Activated CD4-positive, alpha-beta T cell treated with anti-CD3 and anti-CD28 coated beads, Interleukin-2, amount 50 U/mL, for 4 hours (primary cell): ENCODE data around the gene EIF2B2.

Source experiments
- DNase-seq, 2 experiments: peaks; one replicate each; pipeline ENCODE4 v3.0.0-alpha.2; 2020

EIF2B2 gene

DNA sequence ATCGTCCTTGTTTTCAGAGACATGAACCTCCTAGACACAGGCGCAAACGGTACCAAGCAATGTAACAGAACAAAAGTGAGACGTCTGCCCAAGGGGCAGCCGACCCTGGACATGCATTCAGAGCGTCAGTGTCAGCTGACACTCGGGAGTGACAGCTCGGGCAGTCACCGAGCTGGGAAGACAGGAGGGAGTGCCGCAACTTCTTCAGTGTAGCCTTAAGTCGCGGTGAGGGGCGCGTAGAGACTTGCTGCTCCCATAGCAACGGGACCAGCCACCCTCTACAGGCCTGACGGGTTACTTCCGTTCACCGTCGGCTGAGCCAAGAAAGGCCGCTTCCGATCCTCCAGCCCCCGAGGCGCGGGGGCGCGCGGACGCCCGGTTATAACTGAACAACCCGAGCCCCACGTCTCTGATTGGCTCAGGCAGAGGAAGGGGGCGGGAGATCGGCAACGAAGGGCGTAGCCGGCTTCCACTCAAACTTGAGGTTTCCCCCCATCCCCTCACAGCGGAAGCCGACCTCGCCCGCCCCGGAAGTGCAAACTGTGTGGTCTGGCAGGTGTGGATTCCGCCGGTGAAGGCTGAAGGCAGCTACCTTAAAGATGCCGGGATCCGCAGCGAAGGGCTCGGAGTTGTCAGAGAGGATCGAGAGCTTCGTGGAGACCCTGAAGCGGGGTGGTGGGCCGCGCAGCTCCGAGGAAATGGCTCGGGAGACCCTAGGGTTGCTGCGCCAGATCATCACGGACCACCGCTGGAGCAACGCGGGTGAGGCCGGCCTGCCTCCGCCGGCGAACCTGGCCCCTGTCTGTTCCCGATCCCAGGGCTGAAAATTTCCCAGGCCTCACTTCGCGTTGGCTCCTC is at the start of gene EIF2B2:
Gene EIF2B2, plus strand, starts transcription at position 530 of the 858 bp plus-strand sequence. Its CDS starts 70 bp downstream, at position 600.
- DNase-seq: peak; percentile 98

DNA sequence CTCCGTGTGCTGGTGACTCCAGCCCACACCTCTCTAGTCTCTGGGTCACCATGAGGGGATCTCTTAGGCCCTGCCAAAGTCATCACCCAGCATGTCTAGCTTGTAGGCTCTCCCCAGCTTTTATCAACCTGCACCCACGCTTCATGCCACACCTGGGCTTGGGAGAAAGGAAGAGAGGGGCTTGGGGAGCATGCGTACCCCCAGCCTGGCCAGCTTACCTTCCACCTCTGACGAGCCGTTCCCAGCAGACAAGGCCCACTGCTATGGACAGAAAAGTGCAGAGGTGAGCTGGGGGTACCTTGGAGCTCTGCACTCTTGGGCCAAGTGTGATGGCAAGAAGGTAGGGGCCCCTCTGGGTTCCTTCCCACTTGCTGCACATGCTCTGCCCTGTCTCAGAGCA is 49.0 kb upstream of the EIF2B2 start:
- no peak for DNase-seq

DNA sequence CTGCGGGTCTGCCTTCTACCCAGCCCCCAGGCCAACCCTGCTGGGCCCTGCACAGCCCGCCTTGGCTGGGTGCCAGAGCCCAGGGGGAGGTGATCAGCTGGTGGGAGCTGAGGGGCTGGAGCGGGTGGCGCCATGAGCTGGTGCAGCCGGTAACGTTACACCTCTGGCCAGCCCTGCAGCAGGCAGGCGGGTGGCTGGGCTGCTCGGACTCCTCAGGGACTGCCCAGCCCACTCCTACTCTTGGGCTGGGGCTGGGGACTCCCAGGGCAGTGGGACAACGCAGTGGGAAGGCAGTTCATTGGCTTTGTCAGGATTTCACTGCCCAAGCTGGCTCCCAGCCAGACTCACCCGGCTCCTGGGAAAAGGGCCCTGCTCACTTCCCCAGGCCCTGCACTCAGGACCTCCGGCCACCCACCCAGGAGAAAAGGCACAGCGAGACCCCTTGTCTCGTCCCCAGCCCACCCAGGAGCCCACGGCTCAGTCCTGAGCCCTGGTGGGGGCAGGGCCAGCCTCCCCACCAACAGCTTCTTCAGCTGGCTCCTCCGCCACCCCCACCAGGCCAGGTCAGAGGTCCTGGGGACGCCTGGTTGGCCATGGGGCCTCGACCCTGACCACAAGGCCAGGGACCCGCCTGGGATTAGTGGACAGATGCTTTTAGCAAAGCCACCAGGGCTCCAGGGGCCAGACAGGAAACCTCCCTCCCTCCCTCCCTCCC is 48.3 kb upstream of the EIF2B2 start:
- DNase-seq: no peak

DNA sequence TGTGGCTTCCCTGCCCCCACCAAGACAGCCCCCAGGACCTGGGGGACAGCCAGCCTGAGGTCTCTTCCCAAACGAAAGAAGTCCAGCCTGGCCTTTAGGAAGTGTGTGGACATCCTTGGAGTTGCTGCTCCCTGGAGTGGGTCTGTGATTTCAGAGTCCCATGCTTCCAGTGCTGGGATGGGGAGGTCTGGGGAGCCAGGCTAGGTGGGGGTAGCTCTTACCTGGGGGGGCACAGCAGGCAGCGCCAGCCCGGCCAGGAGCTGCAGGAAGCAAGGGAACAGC is 47.8 kb upstream of the EIF2B2 start:
- DNase-seq: no peak

DNA sequence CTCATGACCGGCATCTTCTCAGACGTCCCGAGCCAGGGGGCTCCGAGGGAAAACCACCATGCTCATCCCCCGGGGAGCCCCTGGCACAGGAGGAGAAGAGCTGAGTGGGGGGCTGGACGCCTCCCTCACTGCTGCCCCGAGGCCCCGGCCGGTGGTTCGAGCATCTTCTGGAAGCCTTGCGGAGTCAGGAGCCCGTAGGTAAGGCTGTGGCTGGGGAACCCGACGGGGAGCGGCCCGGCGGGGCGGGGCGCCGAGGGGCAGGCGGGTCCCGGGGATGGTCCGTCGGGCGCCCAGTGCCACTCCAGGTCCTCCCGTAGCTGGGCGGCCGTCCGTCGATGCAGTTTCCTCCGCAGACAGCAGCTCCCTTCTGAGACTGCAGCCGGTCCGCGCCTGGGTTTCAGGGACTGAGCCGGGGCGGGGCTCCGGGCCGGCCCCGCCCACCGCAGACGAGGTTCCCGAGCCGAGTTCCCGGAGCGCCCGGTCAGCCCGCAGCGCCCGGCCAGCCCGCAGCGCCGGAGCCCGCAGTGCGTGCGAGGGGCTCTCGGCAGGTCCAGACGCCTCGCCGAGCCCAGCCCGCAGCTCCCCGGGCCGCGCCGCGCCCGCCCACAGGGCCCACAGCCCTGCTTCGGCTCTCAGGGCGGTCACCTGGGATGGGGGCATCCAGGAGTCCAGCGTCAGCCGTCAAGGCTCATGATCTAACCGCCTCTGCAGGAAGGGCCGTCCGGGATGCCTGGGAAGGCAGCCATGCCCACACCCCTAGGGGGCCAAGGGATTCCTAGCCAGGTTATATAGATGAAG is 47.3 kb upstream of the EIF2B2 start, which contains the start of gene PGF:
Gene PGF, minus strand, starts transcription at position 369 of the 798 bp plus-strand sequence. Its CDS starts 355 bp downstream, at position 14.
- no peak for DNase-seq

DNA sequence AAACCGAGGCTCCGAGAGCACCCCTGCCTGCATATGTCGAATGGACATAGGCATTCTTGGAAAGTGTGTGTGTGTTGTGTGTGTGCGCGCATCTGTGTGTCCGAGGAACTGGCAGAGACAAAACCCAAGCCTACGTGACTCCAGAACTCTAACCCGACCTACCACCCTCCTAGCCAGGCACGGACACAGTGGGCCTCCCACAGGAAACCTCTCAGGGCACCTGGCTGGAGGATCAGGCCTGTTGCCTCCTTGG is 46.8 kb upstream of the EIF2B2 start:
- no peak for DNase-seq

DNA sequence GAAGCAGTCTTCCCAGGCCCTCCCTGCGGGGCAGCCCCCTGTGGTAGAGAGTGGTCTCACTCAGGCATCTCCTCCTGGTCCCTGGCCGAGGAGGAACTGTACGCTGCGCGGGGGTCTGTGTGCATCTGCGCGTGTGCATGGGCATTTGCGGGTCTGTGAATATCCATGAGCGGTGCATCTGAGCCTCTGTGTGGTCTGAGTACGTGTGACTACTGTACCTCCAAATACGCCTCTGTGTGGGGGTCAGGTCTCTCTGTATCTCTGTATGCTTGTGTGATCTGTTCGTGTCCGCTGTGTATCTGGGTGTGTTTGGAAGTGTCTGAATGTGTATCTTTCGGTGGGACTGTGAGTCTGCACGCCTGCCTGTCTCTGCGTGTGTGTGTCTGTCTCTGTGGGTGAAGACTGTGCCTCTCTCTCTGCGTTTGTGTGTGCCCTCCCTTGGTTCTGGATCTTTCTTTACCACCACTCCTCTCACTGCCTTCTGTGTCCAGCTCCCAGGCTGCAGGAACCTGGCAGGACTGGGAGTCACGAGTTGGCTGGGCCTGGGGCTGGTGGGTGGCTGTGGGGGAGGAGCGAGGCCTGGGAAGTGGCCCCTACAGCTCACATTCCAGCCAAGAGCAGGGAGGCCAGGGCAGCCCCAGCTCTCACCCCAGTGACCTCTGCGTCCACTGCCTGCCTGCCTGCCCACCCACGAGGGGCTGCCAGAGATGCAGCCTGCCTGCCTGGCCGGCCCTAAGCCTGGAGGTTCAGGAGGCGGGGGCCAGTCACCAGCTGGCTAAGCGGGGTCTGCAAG is 46.2 kb upstream of the EIF2B2 start:
- no peak for DNase-seq

DNA sequence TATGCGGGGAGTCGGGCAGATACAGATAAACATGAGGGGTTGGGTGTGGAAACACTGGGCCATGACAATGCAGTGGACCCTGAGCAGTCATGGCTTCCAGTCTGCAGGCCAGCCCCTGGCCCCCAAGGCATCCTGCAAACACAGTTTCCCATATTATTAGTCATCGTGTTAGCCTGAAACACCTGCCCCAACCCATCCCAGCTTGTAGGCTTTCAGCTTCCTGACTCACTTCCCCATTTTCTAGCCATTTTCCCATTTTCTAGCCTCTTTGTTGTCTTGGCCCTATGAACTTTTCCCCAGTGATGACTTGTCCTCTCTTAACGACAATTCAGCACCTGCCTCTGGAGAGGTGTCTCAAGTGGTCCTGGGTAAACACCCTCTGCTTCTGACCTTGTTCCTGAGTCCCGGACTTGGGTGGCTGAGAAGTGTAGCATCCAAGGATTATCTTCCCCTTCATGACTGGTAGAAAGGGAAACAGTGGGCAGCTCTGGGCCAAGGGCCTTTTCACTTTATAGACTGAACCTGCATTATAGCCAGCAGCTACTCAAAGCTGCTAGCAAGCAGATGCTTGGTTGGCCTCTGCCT is 43.0 kb upstream of the EIF2B2 start:
- no peak for DNase-seq

DNA sequence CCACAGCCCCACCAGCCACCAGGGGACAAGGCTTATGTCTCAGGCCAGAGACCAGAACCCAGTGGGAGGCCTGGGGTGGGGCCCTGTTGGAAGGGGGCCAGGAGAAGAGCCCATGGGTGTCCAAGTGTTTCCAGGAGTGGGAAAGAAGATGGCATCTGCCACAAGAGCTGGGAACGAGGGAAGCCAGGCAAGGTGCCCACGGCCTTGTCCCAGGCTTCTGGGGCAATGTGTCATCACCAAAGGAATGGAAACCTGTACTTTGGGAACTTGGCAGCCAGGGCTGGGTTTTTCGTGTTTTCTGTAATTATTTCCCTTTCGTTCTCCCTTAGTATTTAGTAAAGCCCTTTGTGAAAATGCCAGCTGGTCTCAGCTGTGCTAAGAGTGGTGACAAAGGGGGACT is 42.0 kb upstream of the EIF2B2 start:
- DNase-seq: no peak

DNA sequence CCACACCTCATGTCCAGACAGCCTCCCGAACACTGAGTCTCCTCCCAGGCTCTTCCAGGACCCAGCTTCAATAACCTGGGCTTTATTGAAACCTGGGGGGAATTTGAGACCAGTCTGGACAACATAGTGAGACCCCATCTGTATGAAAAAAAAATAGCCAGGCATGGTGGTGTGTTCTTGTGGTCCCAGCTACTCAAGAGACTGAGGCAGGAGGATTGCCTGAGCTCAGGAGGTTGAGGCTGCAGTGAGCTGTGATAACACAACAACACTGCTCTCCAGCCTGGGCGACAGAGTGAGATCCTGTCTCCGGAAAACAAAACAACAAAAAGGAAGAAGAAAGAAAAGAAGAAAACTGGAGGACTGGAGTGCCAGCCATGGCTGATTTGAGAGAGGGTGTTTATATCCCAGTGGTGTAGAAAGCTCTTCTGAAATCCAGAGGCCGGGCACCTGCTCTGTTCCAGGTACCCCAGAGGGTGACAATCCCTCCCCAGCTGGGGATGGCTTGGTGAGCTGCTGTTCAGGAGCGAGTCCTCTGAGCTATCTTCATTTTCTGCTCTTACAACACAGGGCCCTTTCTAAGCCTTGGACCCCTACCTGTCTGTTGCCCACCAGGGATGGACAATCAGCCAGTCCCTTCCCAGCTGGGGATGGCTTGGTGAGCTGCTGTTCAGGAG is 41.3 kb upstream of the EIF2B2 start:
- DNase-seq: no peak

DNA sequence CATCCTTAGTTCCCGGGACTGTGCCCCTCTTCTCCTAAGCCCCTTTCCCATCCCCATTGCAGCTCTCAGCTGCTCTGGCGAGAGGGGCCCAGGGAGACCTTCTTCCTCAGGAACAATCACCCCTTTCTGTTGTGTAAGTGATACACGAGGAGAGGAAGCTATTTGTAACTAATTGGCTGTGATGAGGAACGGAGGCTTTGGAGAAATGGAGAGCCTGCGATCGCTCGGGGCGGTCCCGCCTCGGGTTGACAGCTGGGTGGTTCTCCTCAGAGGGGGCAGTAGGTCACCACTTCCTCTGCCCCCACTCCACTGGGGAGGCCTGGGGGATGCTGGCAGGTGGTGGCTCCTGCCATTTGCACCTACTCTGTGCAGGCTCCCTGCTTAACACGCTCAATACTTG is 40.7 kb upstream of the EIF2B2 start:
- no peak for DNase-seq

DNA sequence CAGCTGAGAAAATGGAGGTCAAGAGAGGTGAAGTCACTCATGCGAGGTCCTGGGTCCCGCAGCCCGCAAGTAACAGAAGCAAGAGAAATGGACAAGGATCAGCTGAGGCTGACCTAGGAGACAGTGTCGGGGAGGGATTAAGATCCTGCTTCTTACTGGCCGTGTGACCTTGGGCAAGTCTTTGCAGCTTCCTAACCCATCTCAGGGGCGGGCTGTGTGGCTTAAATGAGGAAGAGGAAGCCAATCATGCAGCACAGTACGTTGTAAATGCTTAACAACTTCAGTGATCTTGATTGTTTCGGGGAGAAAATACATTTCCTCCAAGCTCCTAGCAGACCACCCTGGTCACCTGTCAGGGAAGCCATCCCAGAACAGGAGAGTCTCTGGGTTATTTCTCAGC is 40.2 kb upstream of the EIF2B2 start:
- DNase-seq: no peak

DNA sequence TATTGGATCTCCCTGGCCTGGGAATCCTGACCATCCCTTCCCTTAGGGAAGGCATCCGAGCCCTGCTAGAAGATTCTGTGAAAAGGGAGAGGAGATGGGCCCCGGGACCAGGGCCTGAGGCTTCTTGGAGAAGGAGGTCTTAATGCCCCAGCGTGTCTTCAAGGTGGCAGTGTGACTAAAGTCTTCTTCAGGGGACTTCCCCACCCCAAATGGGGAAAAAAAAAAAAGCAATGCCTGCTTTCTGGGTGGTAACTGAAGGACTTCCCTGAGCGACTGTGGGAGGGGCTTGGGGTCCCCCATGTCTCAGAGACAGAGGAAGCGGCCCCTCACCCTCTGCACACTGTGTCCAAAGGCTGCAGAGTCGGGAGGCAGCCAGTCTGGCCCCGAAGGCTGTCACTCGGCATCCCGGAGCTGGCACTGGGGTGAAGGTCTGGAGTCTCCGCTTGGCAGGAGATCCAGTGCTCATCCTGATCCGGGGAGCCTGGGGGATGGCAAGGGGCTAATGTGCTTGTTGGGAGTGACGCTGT is 39.5 kb upstream of the EIF2B2 start:
- no peak for DNase-seq

DNA sequence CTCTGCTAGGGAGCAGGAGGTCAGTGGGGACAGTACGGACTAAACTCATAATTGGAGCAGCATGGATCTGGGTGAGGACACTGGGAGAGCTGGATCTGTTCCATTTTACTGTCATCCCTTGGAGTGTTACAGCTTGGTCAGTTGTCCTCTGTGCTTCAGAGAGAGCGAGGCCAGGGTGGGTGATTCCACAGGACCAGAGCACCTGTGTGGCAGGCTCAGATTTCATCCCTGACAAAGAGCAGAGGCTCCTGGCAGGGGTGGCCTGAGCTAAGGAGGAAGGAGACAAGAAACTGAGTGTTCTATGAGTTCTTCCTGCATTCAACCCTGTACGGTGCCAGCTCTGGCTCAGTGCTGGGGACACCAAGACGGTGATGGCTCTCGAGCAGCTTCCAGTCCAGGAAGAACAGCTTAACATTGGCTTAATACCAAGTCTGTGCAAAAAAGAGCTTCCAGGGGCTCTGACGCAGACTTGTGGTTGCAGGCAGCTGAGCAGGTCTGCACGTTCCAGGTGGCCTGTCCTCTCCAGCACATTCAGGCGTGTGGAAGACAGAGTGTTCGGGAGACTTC is 38.9 kb upstream of the EIF2B2 start:
- DNase-seq: no peak

DNA sequence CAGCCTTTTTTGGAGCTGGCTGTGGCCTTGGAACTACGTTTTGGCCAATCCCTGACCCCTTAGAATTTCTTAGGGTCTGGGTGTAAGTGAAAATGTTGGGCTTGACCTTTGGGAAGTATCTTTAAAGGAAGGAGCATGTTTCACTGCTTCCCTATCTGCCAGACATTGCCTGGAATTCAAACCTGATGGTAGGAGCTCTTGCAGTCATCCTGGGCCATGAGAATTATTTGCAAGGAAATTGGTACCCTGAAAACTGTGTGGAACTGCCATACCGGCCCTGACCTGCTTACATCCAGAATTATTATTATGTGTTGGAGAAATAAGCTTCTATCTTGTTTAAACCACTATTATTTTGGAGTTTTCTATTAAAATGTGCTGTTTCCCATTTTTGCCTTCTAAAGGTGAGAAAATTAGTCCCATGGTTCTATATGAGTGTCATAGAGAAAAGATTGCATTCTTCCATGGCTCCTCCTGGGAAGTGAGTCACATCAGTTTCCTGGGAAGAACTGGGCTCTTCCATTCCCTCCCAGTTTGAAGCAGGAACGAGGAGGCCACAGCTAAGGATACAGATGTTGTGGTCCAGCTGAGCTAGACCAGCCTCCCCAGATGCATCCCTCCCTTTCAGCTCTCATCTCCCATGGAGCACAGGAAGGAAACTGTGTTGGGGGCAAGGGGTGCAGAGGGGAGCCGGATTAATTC is 37.8 kb upstream of the EIF2B2 start:
- DNase-seq: no peak

DNA sequence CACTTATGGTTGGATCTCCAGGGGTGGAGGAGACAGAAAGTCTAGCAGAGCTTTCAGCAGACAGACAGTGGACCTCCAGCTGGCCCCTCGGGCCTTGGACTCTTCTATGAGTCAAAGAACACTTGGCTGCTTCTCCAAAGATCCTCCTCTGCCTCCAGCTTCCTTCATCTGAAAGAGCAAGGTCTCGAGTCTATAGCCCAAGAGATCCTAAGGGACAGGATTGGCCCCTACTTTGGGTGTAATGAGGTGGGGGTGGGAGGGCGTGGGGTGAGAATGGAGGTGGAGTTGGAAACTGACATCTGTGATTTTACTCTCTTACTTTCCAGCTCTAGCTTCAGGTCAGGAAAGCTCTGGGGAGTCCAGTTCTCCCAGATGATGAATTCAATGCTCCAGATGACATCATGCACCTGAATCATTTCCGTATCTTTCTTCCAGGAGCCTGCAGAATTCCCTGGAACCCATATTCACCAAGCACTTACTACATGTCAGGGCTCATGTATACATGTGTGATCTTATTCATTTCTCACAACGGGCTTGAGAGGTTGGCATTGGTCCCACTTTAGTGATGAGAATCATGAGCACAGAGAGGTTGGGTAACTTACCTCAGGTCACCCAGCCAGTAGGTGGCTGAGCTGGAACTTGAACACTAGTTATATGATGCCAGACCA is 37.1 kb upstream of the EIF2B2 start:
- DNase-seq: no peak

DNA sequence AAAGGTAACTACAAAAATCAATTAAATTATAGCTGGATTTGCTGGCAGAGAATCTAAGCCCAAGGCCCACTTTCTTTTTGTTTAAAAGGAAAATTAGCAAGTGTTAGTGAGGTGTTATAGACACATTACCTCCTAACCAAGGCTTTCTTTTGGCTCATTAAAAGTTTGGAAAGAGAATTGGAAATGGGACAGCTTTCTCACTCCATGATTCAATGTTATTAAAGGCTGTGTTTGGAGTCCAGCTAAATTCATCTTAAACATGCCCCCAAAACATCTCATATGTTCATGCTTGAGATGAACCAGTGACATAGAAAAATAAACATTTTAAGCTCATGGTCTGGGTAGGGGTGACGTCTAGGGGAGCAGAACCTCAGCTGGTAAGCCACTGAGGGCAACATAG is 33.9 kb upstream of the EIF2B2 start:
- no peak for DNase-seq

DNA sequence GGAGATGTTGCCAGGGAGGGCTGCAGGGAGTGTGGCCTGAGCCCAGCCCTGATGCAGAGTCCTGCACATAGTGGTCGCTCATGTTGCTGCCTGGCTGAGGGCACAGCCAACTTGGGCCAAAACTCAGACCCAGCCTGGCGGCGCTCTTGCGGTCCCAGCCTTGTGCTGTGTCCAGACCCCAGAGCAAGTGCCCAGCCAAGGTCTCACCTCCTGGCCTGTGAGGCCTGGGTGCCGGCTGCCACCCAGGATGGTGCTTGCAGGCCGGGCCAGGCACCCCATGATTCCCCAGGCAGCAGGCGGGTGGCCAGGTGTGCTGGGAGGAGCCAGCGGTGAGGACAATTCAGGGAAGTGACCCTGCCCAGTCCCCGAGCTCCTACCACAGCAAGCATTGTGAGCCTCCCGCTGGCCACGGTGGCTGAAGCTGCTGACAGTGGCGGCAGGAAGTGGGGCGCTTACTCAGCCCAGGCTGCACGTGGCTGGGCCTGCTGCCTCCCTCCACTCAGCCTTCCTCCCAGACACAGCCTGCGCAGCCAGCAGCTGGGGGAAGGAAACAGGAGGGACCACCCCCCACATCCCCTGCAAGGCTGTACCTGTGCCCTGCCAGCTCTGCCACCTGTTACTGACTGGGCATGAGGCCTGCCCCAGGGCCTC is 29.6 kb upstream of the EIF2B2 start:
- no peak for DNase-seq

DNA sequence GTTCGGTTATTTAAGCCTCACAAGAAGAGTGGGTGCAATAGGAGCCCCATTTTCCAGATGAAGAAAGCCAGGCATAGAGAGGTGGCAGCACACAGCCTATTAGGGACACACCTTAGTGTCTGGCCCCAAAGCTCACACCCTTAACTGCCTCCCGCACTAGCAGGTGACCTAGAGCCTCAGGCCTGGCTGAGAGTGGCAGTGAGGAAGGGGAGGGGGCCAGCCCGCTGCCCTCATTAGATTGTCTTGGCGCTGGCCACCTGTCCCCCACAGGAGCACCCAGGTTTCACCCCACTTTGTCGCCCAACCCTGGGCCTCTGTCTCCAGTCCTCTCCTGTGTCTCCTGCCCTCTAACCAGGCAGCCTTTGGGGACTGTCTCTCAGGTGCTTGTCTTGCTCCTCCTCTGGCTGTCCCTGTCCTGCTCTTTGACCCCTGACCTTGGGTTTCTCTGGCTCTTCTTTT is 28.8 kb upstream of the EIF2B2 start:
- DNase-seq: no peak
